ENCODE results near the gene HSPB2. TPM values are rescaled to one million over a fixed set of nuclear protein-coding genes. Genes with fewer than 3 reads are reported as not detected.

The HSPB2 gene
- total RNA-seq, 2 donors from 2014 or later, result 0.85 TPM; not detected in 1

GRCh38 chr11:111951565-111951964 is 39.0 kb downstream of the HSPB2 start:
- H3K27me3 ChIP-seq (replicated peaks; ENCODE audit: insufficient read depth), result no peaks in the 10 kb centered on the region
- DNase-seq (ENCODE audit: low spot score), result no peak
- H3K9me3 ChIP-seq, result no peaks in the 10 kb centered on the region
- intact Hi-C loops (cut with DNase I), result no loop called here
- WGBS, result 94% methylated on average over 3 of the region's 3 CpGs
- H3K36me3 ChIP-seq, result no peaks in the 10 kb centered on the region
- no peaks in the 10 kb centered on the region for H3K4me1 ChIP-seq (replicated peaks)
- TF ChIP-seq POLR2AphosphoS5 (IDR thresholded peaks at IDR 0.05), result no peak
- no peak for TF ChIP-seq CTCF (IDR thresholded peaks at IDR 0.05)
- no peak for TF ChIP-seq POLR2A (IDR thresholded peaks at IDR 0.05)
- no peak overlapping the region for H3K27ac ChIP-seq
- H3K4me3 ChIP-seq, result no peak overlapping the region

DNA sequence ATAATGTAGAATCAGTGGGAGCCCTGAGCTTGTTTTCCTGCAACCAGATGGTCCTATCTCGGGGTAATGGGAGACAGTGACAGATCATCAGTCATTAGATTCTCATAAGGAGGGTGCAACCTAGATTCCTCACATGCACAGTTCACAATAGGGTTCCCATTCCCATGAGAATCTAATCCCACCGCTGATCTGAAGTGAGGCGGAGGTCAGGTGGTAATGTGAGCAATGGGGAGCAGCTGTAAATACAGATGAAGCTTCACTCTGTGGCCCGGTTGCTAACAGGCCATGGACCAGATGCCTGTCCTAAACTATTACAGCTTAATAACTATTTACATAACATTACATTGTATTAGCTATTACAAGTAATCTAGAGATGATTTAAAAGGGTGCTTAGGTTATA is 41.6 kb downstream of the HSPB2 start:
- H3K36me3 ChIP-seq, result no peaks in the 10 kb centered on the region
- DNase-seq (ENCODE audit: low spot score), result no peak
- no peaks in the 10 kb centered on the region for H3K9me3 ChIP-seq
- TF ChIP-seq CTCF (IDR thresholded peaks at IDR 0.05) (no peak), POLR2AphosphoS5 (IDR thresholded peaks at IDR 0.05) (no peak), POLR2A (IDR thresholded peaks at IDR 0.05) (no peak)
- 98% methylated on average over 4 of the region's 4 CpGs for WGBS
- H3K27ac ChIP-seq, result no peak overlapping the region
- no peak overlapping the region for H3K4me3 ChIP-seq
- no peaks in the 10 kb centered on the region for H3K4me1 ChIP-seq (replicated peaks)
- no peaks in the 10 kb centered on the region for H3K27me3 ChIP-seq (replicated peaks; ENCODE audit: insufficient read depth)
- intact Hi-C loops (cut with DNase I), result no loop called here

GRCh38 chr11:111957663-111958444 is 45.3 kb downstream of the HSPB2 start:
- Histone ChIP-seq H3K36me3 (no peaks in the 10 kb centered on the region), H3K27ac (no peak overlapping the region), H3K27me3 (replicated peaks; ENCODE audit: insufficient read depth) (no peaks in the 10 kb centered on the region), H3K4me3 (no peak overlapping the region), H3K4me1 (replicated peaks) (no peaks in the 10 kb centered on the region), H3K9me3 (no peaks in the 10 kb centered on the region)
- no peak for DNase-seq (ENCODE audit: low spot score)
- WGBS, result 91% methylated on average over 12 of the region's 12 CpGs
- intact Hi-C loops (cut with DNase I), result no loop called here
- TF ChIP-seq CTCF (IDR thresholded peaks at IDR 0.05) (no peak), POLR2AphosphoS5 (IDR thresholded peaks at IDR 0.05) (no peak), POLR2A (IDR thresholded peaks at IDR 0.05) (no peak)

DNA sequence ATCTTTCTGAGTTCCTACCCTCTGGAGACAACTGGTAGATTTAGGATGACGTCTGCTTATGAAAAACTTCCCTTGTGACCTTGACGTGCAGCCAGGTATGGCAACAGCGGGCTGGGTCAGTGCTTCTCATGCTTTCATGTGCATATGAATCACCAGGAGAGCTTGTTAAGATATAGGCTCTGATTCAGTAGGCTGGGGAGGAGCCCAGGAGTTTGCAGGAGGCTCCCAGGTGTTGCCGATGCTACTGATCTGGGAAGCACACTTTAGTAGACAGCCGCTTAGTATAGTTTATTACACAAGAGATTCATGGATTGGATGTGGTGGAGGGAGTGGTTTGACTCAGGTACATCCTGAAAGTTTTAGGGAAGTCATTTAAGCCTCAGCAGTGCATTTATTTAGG is 48.4 kb downstream of the HSPB2 start:
- H3K27ac ChIP-seq, result no peak overlapping the region
- no peak for DNase-seq (ENCODE audit: low spot score)

More for the DNA sequence above, 48.4 kb downstream of the HSPB2 start:
- WGBS, result 74% methylated on average over 5 of the region's 5 CpGs
- no peaks in the 10 kb centered on the region for H3K9me3 ChIP-seq
- no peaks in the 10 kb centered on the region for H3K36me3 ChIP-seq
- TF ChIP-seq POLR2A (IDR thresholded peaks at IDR 0.05) (peak; percentile 20), POLR2AphosphoS5 (IDR thresholded peaks at IDR 0.05) (no peak), CTCF (IDR thresholded peaks at IDR 0.05) (no peak)
- H3K27me3 ChIP-seq (replicated peaks; ENCODE audit: insufficient read depth), result no peaks in the 10 kb centered on the region
- H3K4me1 ChIP-seq (replicated peaks), result no peaks in the 10 kb centered on the region
- intact Hi-C loops (cut with DNase I), result no loop called here
- H3K4me3 ChIP-seq, result no peak overlapping the region
